ENCODE results near the gene FBXO41.

FBXO41 gene

GRCh38 chr2:73290049-73290839 is 6.0 kb upstream of the FBXO41 start:
- DNase-seq (ENCODE audit: insufficient read length, low spot score) (no peak), FAIRE-seq (peak; percentile 69)
- TF ChIP-seq SPI1 (IDR thresholded peaks at IDR 0.05; ENCODE audit: low read depth, low read length) (no peak), PAX5 (IDR thresholded peaks at IDR 0.05; ENCODE audit: insufficient read depth, low read length, severe bottlenecking) (no peak), POLR2AphosphoS5 (IDR thresholded peaks at IDR 0.05; ENCODE audit: low read depth, low read length) (no peak), POU2F2 (IDR thresholded peaks at IDR 0.05; ENCODE audit: low read depth, low read length) (no peak), TAF1 (IDR thresholded peaks at IDR 0.05; ENCODE audit: low read depth, low read length) (no peak), POLR2A (IDR thresholded peaks at IDR 0.05; ENCODE audit: low read depth, low read length) (no peak)

- TF ChIP-seq POU2F2 (IDR thresholded peaks at IDR 0.05; ENCODE audit: low read depth, low read length) (no peak), SPI1 (IDR thresholded peaks at IDR 0.05; ENCODE audit: low read depth, low read length) (no peak), POLR2AphosphoS5 (IDR thresholded peaks at IDR 0.05; ENCODE audit: low read depth, low read length) (no peak), TAF1 (IDR thresholded peaks at IDR 0.05; ENCODE audit: low read depth, low read length) (no peak), POLR2A (IDR thresholded peaks at IDR 0.05; ENCODE audit: low read depth, low read length) (no peak), PAX5 (IDR thresholded peaks at IDR 0.05; ENCODE audit: insufficient read depth, low read length, severe bottlenecking) (no peak)
- FAIRE-seq (no peak), DNase-seq (ENCODE audit: insufficient read length, low spot score) (no peak)
Measured at GRCh38 chr2:73289304-73289703, 5.0 kb upstream of the FBXO41 start.

- FAIRE-seq (no peak), DNase-seq (ENCODE audit: insufficient read length, low spot score) (no peak)
- TF ChIP-seq PAX5 (IDR thresholded peaks at IDR 0.05; ENCODE audit: insufficient read depth, low read length, severe bottlenecking) (no peak), POU2F2 (IDR thresholded peaks at IDR 0.05; ENCODE audit: low read depth, low read length) (no peak), SPI1 (IDR thresholded peaks at IDR 0.05; ENCODE audit: low read depth, low read length) (no peak), POLR2AphosphoS5 (IDR thresholded peaks at IDR 0.05; ENCODE audit: low read depth, low read length) (no peak), TAF1 (IDR thresholded peaks at IDR 0.05; ENCODE audit: low read depth, low read length) (no peak), POLR2A (IDR thresholded peaks at IDR 0.05; ENCODE audit: low read depth, low read length) (no peak)
Measured at GRCh38 chr2:73286134-73286655, 1.9 kb upstream of the FBXO41 start.

GRCh38 chr2:73285159-73285739 is 971 bp upstream of the FBXO41 start:
- TF ChIP-seq TAF1 (IDR thresholded peaks at IDR 0.05; ENCODE audit: low read depth, low read length) (0 out of 2 replicates have a peak, but pooled peaks have one; percentile 16), POU2F2 (IDR thresholded peaks at IDR 0.05; ENCODE audit: low read depth, low read length) (no peak), POLR2AphosphoS5 (IDR thresholded peaks at IDR 0.05; ENCODE audit: low read depth, low read length) (peak; percentile 58; the same call in 1 of the 2 replicates), SPI1 (IDR thresholded peaks at IDR 0.05; ENCODE audit: low read depth, low read length) (peak; percentile 86), PAX5 (IDR thresholded peaks at IDR 0.05; ENCODE audit: insufficient read depth, low read length, severe bottlenecking) (no peak)
- DNase-seq (ENCODE audit: insufficient read length, low spot score) (no peak), FAIRE-seq (peak; percentile 97)

- TF ChIP-seq POLR2A (IDR thresholded peaks at IDR 0.05; ENCODE audit: low read depth, low read length) (no peak), POU2F2 (IDR thresholded peaks at IDR 0.05; ENCODE audit: low read depth, low read length) (0 out of 2 replicates have a peak, but pooled peaks have one; percentile 14)
- peak; percentile 92 for FAIRE-seq
- DNase-seq (ENCODE audit: insufficient read length, low spot score) = no peak
Measured at GRCh38 chr2:73283545-73284295, 558 bp downstream of the FBXO41 start.

- DNase-seq (ENCODE audit: insufficient read length, low spot score) = no peak
- TF ChIP-seq PAX5 (IDR thresholded peaks at IDR 0.05; ENCODE audit: insufficient read depth, low read length, severe bottlenecking) = no peak
- TF ChIP-seq SPI1 (IDR thresholded peaks at IDR 0.05; ENCODE audit: low read depth, low read length) = no peak
- no peak for TF ChIP-seq POLR2A (IDR thresholded peaks at IDR 0.05; ENCODE audit: low read depth, low read length)
- TF ChIP-seq POLR2AphosphoS5 (IDR thresholded peaks at IDR 0.05; ENCODE audit: low read depth, low read length) = no peak
- TF ChIP-seq POU2F2 (IDR thresholded peaks at IDR 0.05; ENCODE audit: low read depth, low read length) = no peak
- no peak for TF ChIP-seq TAF1 (IDR thresholded peaks at IDR 0.05; ENCODE audit: low read depth, low read length)
- FAIRE-seq = no peak
Measured at GRCh38 chr2:73282924-73283544, 1.2 kb downstream of the FBXO41 start.

GRCh38 chr2:73281244-73281643 is 3.0 kb downstream of the FBXO41 start:
- TF ChIP-seq POU2F2 (IDR thresholded peaks at IDR 0.05; ENCODE audit: low read depth, low read length) = no peak
- no peak for TF ChIP-seq POLR2AphosphoS5 (IDR thresholded peaks at IDR 0.05; ENCODE audit: low read depth, low read length)
- TF ChIP-seq SPI1 (IDR thresholded peaks at IDR 0.05; ENCODE audit: low read depth, low read length) = no peak
- no peak for TF ChIP-seq POLR2A (IDR thresholded peaks at IDR 0.05; ENCODE audit: low read depth, low read length)
- DNase-seq (ENCODE audit: insufficient read length, low spot score) (no peak), FAIRE-seq (no peak)

GRCh38 chr2:73279852-73280251 is 4.4 kb downstream of the FBXO41 start:
- FAIRE-seq = no peak

GRCh38 chr2:73272270-73272669 is 12.0 kb downstream of the FBXO41 start:
- TF ChIP-seq POLR2A (IDR thresholded peaks at IDR 0.05; ENCODE audit: low read depth, low read length) (no peak), TAF1 (IDR thresholded peaks at IDR 0.05; ENCODE audit: low read depth, low read length) (no peak), PAX5 (IDR thresholded peaks at IDR 0.05; ENCODE audit: insufficient read depth, low read length, severe bottlenecking) (no peak), POLR2AphosphoS5 (IDR thresholded peaks at IDR 0.05; ENCODE audit: low read depth, low read length) (no peak), POU2F2 (IDR thresholded peaks at IDR 0.05; ENCODE audit: low read depth, low read length) (no peak), SPI1 (IDR thresholded peaks at IDR 0.05; ENCODE audit: low read depth, low read length) (no peak)
- no peak for FAIRE-seq
- DNase-seq (ENCODE audit: insufficient read length, low spot score) = no peak

More at GRCh38 chr2:73279852-73280251, 4.4 kb downstream of the FBXO41 start:
- TF ChIP-seq POLR2A (IDR thresholded peaks at IDR 0.05; ENCODE audit: low read depth, low read length) (no peak), SPI1 (IDR thresholded peaks at IDR 0.05; ENCODE audit: low read depth, low read length) (no peak), TAF1 (IDR thresholded peaks at IDR 0.05; ENCODE audit: low read depth, low read length) (no peak), PAX5 (IDR thresholded peaks at IDR 0.05; ENCODE audit: insufficient read depth, low read length, severe bottlenecking) (no peak), POU2F2 (IDR thresholded peaks at IDR 0.05; ENCODE audit: low read depth, low read length) (no peak), POLR2AphosphoS5 (IDR thresholded peaks at IDR 0.05; ENCODE audit: low read depth, low read length) (no peak)
- no peak for DNase-seq (ENCODE audit: insufficient read length, low spot score)

Data from GM12891 (cell line).